HCT116 (cell line): ENCODE results near the gene CBX4.

ENCODE experiments used
- EGR1 ChIP-seq: IDR thresholded peaks from 2 replicates; pipeline ENCODE4 v1.6.1; 2012; ENCODE audit warnings: low read depth
- EZH2phosphoT487 ChIP-seq: fragments of 200-600 bp; IDR thresholded peaks from 2 replicates; pipeline ENCODE4 v1.6.1; 2018; ENCODE audit warnings: antibody characterized with exemption, borderline replicate concordance
- MAX ChIP-seq: IDR thresholded peaks from 2 replicates; pipeline ENCODE4 v1.6.1; 2012
- POLR2A ChIP-seq: IDR thresholded peaks from 2 replicates; pipeline ENCODE4 v1.7.0; 2011; ENCODE audit warnings: borderline replicate concordance; ENCODE audit not compliant: insufficient read depth, insufficient read length; ENCODE audit errors: extremely low read depth
- POLR2AphosphoS5 ChIP-seq: IDR thresholded peaks from 2 replicates; pipeline ENCODE4 v1.6.1; 2011; ENCODE audit warnings: mild to moderate bottlenecking, low read depth, low read length, moderate library complexity
- RAD21 ChIP-seq: IDR thresholded peaks from 2 replicates; pipeline ENCODE4 v1.6.1; 2012; ENCODE audit warnings: low read depth, mild to moderate bottlenecking
- TF ChIP-seq, protein P1 (sequence below), 3 experiments: fragments of 200-600 bp in 1 of 3; sonication (generic) in 1 of 3; IDR thresholded peaks in 2 of 3; conservative IDR thresholded peaks in 1 of 3; 2 replicates each; pipeline ENCODE4 v1.5.1; 2012 to 2017; ENCODE audit warnings: low read depth in 2 of 3, low read length in 2 of 3, antibody characterized with exemption in 1 of 3, borderline replicate concordance in 1 of 3, control low read depth in 1 of 3, mild to moderate bottlenecking in 1 of 3, mixed read lengths in 1 of 3, mixed run types in 1 of 3, moderate library complexity in 1 of 3; ENCODE audit not compliant: insufficient read depth in 1 of 3
- TF ChIP-seq, protein P2 (sequence below): IDR thresholded peaks from 2 replicates; pipeline ENCODE4 v1.6.1; 2012

DNA sequence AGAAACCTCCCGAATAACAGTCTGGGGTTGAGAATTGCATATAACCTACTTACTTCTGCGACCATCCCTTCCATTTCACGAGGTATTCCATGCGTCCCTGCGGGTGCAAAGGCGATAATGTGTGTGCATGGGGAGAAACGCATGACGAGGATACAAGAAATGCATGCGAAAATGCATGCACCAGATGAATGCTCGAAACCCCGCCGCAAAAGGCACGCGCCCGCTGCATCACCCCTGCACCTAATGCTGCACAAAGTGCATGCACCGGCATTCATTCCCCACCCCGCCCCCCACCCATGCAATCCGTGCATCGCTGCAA lies 42.8 kb downstream of the CBX4 start:
- TF ChIP-seq, protein P1, sequence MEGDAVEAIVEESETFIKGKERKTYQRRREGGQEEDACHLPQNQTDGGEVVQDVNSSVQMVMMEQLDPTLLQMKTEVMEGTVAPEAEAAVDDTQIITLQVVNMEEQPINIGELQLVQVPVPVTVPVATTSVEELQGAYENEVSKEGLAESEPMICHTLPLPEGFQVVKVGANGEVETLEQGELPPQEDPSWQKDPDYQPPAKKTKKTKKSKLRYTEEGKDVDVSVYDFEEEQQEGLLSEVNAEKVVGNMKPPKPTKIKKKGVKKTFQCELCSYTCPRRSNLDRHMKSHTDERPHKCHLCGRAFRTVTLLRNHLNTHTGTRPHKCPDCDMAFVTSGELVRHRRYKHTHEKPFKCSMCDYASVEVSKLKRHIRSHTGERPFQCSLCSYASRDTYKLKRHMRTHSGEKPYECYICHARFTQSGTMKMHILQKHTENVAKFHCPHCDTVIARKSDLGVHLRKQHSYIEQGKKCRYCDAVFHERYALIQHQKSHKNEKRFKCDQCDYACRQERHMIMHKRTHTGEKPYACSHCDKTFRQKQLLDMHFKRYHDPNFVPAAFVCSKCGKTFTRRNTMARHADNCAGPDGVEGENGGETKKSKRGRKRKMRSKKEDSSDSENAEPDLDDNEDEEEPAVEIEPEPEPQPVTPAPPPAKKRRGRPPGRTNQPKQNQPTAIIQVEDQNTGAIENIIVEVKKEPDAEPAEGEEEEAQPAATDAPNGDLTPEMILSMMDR (IDR thresholded peaks at IDR 0.05 in 2 of 3, conservative IDR thresholded peaks at IDR 0.05 in 1 of 3; ENCODE audit: borderline replicate concordance in 1 of 3, insufficient read depth in 1 of 3, low read depth in 2 of 3, low read length in 2 of 3), result no peak
- no peak for TF ChIP-seq POLR2A
- TF ChIP-seq, protein P2, sequence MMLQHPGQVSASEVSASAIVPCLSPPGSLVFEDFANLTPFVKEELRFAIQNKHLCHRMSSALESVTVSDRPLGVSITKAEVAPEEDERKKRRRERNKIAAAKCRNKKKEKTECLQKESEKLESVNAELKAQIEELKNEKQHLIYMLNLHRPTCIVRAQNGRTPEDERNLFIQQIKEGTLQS, result no peak
- TF ChIP-seq EGR1, result no peak
- no peak for TF ChIP-seq EZH2phosphoT487
- no peak for TF ChIP-seq RAD21
- TF ChIP-seq POLR2AphosphoS5, result no peak
- no peak for TF ChIP-seq MAX
